Measurements from ENCODE around the gene DNAJC18.

DNAJC18 gene

GRCh38 chr5:139383993-139384590 is 55.2 kb downstream of the DNAJC18 start:
- H3K9me3 ChIP-seq (ENCODE audit: control insufficient read depth, low read length), result no peaks in the 10 kb centered on the region
- no peak overlapping the region for H3K4me3 ChIP-seq (ENCODE audit: low read length)
- H3K27me3 ChIP-seq (replicated peaks; ENCODE audit: control insufficient read depth, insufficient read depth, low read length), result no peaks in the 10 kb centered on the region
- no peaks in the 10 kb centered on the region for H3K36me3 ChIP-seq (ENCODE audit: control insufficient read depth, insufficient read depth, low read length, severe bottlenecking)
- H3K9ac ChIP-seq (ENCODE audit: low read length), result no peak overlapping the region
- H3K4me1 ChIP-seq (ENCODE audit: control insufficient read depth, insufficient read depth, low read length), result peaks cover 32% of the 10 kb centered on the region
- DNase-seq (ENCODE audit: low read depth), result no peak

- Histone ChIP-seq H3K9ac (ENCODE audit: low read length) (no peak within 1 kb of the TSS), H3K9me3 (ENCODE audit: control insufficient read depth, low read length) (no peaks in the 10 kb centered on the region), H3K27me3 (replicated peaks; ENCODE audit: control insufficient read depth, insufficient read depth, low read length) (no peaks in the 10 kb centered on the region), H3K36me3 (ENCODE audit: control insufficient read depth, insufficient read depth, low read length, severe bottlenecking) (no peaks in the 10 kb centered on the region), H3K4me3 (ENCODE audit: low read length) (no peak within 1 kb of the TSS), H3K4me1 (ENCODE audit: control insufficient read depth, insufficient read depth, low read length) (peaks cover 32% of the 10 kb centered on the region)
- DNase-seq (ENCODE audit: low read depth), result peak; percentile 83
Measured at GRCh38 chr5:139383275-139383992, 55.9 kb downstream of the DNAJC18 start, which contains the start of gene SLC23A1. TSS of gene SLC23A1 (minus strand) at chr5:139383297. CDS start at chr5:139383253, 44 bp downstream.

DNA sequence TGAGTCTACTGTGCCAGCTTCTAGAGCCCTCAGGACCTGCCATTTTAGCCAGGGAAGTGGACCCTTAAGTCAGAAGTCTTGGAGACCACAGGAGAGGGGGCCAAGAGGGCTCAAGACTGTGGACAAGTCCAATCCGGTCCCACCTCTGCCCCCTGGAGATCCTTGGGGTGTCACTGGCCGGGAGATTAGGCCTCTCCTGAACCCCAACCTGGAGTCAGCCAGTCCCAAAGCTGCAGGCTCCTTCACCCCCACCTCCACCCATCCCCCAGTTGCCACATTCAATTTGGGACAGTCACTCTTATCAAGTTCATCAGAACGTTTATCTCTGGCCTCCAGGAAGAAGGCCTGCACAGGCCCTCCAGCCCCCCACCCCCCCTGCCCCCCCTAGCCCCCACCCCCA is 56.5 kb downstream of the DNAJC18 start:
- Histone ChIP-seq H3K9me3 (ENCODE audit: control insufficient read depth, low read length) (no peaks in the 10 kb centered on the region), H3K4me3 (ENCODE audit: low read length) (no peak overlapping the region), H3K36me3 (ENCODE audit: control insufficient read depth, insufficient read depth, low read length, severe bottlenecking) (no peaks in the 10 kb centered on the region), H3K9ac (ENCODE audit: low read length) (no peak overlapping the region), H3K4me1 (ENCODE audit: control insufficient read depth, insufficient read depth, low read length) (peaks cover 32% of the 10 kb centered on the region), H3K27me3 (replicated peaks; ENCODE audit: control insufficient read depth, insufficient read depth, low read length) (no peaks in the 10 kb centered on the region)
- DNase-seq (ENCODE audit: low read depth), result no peak

DNA sequence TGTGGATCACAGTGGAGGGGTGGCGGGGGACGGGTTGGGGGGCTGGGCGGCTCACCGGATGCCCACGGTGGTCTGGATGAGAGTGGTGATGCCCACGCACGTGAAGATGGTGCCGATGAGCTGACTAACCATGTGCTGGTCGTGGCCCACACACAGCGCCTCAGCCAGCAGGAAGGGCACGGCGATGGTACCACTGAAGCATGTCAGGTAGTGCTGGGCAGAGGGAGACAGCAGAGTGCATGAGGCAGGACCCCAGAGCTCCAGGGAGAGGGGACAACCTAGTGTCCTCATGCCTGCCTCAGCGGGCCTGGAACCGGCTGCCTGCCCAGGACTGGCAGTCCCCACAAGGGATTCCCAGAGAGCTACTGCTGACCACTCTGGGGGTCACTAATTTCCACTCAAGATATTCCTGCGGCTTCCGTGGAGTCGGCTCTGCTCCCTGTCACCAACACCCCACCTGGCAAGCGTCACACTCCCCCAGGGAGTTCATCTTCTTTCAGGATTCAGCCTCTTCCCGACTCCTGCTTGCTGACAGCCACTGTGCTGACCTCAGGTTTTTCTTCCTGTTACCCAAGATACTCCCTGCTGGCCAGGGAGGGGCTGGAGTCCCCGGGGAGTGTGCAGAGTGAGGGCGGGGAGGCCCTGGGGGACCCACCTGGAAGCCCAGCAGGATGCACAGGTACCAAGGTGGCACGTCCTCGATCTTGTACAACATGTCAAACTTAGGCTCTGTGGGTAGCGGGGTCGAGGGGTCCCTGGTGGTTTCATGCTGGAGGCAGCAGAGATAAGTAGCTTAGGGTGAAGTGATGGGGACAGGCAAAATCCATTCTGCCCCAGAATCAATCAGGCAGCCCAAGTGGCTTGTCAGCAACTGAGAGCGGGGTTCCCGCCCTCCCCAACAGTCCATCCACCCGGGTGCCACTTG is 57.2 kb downstream of the DNAJC18 start:
- no peaks in the 10 kb centered on the region for H3K27me3 ChIP-seq (replicated peaks; ENCODE audit: control insufficient read depth, insufficient read depth, low read length)
- peaks cover 32% of the 10 kb centered on the region for H3K4me1 ChIP-seq (ENCODE audit: control insufficient read depth, insufficient read depth, low read length)
- no peaks in the 10 kb centered on the region for H3K9me3 ChIP-seq (ENCODE audit: control insufficient read depth, low read length)
- no peak overlapping the region for H3K9ac ChIP-seq (ENCODE audit: low read length)
- no peak for DNase-seq (ENCODE audit: low read depth)
- no peaks in the 10 kb centered on the region for H3K36me3 ChIP-seq (ENCODE audit: control insufficient read depth, insufficient read depth, low read length, severe bottlenecking)
- H3K4me3 ChIP-seq (ENCODE audit: low read length), result no peak overlapping the region

- Histone ChIP-seq H3K36me3 (ENCODE audit: control insufficient read depth, insufficient read depth, low read length, severe bottlenecking) (no peaks in the 10 kb centered on the region), H3K27me3 (replicated peaks; ENCODE audit: control insufficient read depth, insufficient read depth, low read length) (no peaks in the 10 kb centered on the region), H3K9ac (ENCODE audit: low read length) (no peak overlapping the region), H3K4me3 (ENCODE audit: low read length) (no peak overlapping the region), H3K9me3 (ENCODE audit: control insufficient read depth, low read length) (no peaks in the 10 kb centered on the region), H3K4me1 (ENCODE audit: control insufficient read depth, insufficient read depth, low read length) (peaks cover 20% of the 10 kb centered on the region)
- DNase-seq (ENCODE audit: low read depth), result no peak
Measured at GRCh38 chr5:139379626-139380449, 59.5 kb downstream of the DNAJC18 start.

DNA sequence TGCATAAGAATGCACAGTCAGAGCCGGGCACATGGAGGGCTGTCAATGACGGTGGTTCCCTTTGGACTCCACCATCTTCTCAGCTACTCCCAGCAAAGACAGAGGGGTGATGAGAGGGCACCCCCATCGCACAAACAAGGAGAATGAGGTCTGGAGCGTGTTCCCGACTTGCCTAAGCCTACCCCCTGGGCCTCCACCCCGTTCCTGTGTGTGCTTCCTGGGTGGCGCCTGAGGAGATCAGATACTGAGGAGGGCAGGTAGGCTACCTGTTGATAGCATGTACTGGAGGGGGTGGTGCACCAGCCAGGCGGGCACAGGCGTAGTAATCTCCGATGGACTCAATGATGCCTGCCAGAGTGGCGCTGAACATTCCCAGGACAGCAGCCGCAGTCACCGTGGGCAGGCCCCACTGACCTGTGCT is 60.4 kb downstream of the DNAJC18 start:
- DNase-seq (ENCODE audit: low read depth), result no peak
- no peaks in the 10 kb centered on the region for H3K9me3 ChIP-seq (ENCODE audit: control insufficient read depth, low read length)
- no peaks in the 10 kb centered on the region for H3K27me3 ChIP-seq (replicated peaks; ENCODE audit: control insufficient read depth, insufficient read depth, low read length)
- H3K4me1 ChIP-seq (ENCODE audit: control insufficient read depth, insufficient read depth, low read length), result peaks cover 12% of the 10 kb centered on the region
- no peak overlapping the region for H3K4me3 ChIP-seq (ENCODE audit: low read length)
- H3K36me3 ChIP-seq (ENCODE audit: control insufficient read depth, insufficient read depth, low read length, severe bottlenecking), result no peaks in the 10 kb centered on the region
- H3K9ac ChIP-seq (ENCODE audit: low read length), result no peak overlapping the region

DNA sequence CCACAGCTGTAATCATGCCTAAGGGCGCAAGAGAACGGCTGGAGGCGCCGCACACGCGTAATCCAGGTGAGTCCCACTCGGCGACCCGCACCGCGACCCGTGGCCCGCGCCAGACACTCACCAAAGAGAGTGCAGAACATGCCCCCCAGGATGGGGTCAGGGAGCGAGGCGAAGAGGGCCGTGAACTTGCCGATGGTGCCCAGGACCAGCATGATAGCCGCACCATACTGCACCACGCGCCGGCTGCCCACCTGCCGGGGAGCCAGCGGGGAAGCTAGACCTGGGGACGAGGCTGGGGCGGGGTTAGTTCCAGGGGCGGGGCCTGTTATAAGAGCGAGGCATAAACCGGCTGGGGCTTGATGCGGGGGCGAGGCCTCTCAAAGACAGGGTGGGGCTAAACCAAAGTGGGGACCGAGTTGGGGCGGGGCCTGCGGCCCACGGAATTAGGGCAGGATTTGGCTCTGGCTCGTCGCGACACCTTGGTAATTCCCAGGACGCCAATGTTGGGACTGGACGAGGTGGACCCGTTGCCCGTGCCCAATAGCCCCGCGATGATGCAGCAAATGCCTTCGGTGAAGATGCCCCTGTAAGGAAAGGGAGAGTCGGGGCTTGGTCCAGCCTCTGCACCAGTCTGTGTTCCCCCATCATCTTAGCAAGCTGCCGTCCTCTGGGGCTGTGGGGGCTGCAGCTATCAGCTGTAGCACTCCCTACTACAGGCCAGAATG is 61.1 kb downstream of the DNAJC18 start:
- peaks cover 12% of the 10 kb centered on the region for H3K4me1 ChIP-seq (ENCODE audit: control insufficient read depth, insufficient read depth, low read length)
- no peak overlapping the region for H3K4me3 ChIP-seq (ENCODE audit: low read length)
- H3K9ac ChIP-seq (ENCODE audit: low read length), result no peak overlapping the region
- peaks cover under 1% of the 10 kb centered on the region for H3K36me3 ChIP-seq (ENCODE audit: control insufficient read depth, insufficient read depth, low read length, severe bottlenecking)
- no peak for DNase-seq (ENCODE audit: low read depth)
- H3K9me3 ChIP-seq (ENCODE audit: control insufficient read depth, low read length), result no peaks in the 10 kb centered on the region
- no peaks in the 10 kb centered on the region for H3K27me3 ChIP-seq (replicated peaks; ENCODE audit: control insufficient read depth, insufficient read depth, low read length)

- no peaks in the 10 kb centered on the region for H3K9me3 ChIP-seq (ENCODE audit: control insufficient read depth, low read length)
- DNase-seq (ENCODE audit: low read depth), result no peak
- no peak overlapping the region for H3K9ac ChIP-seq (ENCODE audit: low read length)
- H3K4me1 ChIP-seq (ENCODE audit: control insufficient read depth, insufficient read depth, low read length), result peaks cover 14% of the 10 kb centered on the region
- H3K4me3 ChIP-seq (ENCODE audit: low read length), result no peak overlapping the region
- H3K27me3 ChIP-seq (replicated peaks; ENCODE audit: control insufficient read depth, insufficient read depth, low read length), result no peaks in the 10 kb centered on the region
- peaks cover 3% of the 10 kb centered on the region for H3K36me3 ChIP-seq (ENCODE audit: control insufficient read depth, insufficient read depth, low read length, severe bottlenecking)
Measured at GRCh38 chr5:139377226-139377625, 62.1 kb downstream of the DNAJC18 start.

GRCh38 chr5:139376364-139376763 is 63.0 kb downstream of the DNAJC18 start:
- Histone ChIP-seq H3K9me3 (ENCODE audit: control insufficient read depth, low read length) (no peaks in the 10 kb centered on the region), H3K4me3 (ENCODE audit: low read length) (no peak overlapping the region), H3K36me3 (ENCODE audit: control insufficient read depth, insufficient read depth, low read length, severe bottlenecking) (peaks cover 9% of the 10 kb centered on the region), H3K4me1 (ENCODE audit: control insufficient read depth, insufficient read depth, low read length) (peaks cover 14% of the 10 kb centered on the region), H3K27me3 (replicated peaks; ENCODE audit: control insufficient read depth, insufficient read depth, low read length) (no peaks in the 10 kb centered on the region), H3K9ac (ENCODE audit: low read length) (no peak overlapping the region)
- no peak for DNase-seq (ENCODE audit: low read depth)

DNA sequence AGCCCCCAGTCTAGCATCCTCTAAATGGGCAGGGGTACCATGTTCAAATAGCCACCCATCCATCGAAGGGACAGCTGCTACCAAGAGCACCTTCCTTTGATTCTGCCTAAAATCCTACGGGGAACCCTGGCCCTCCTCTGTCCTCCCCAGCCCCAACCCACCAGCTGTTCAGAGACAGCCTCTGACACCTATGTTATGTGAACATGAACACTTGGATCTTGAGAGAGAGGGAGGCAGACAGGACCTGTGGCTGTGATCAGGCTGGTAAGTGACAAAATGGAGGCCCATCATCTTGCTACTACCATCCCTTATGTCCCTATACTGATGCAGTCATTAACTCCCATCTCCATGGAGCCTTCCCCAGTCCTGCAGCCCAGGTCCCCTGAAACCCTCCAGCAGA is 64.4 kb downstream of the DNAJC18 start:
- Histone ChIP-seq H3K9ac (ENCODE audit: low read length) (no peak overlapping the region), H3K9me3 (ENCODE audit: control insufficient read depth, low read length) (no peaks in the 10 kb centered on the region), H3K4me3 (ENCODE audit: low read length) (no peak overlapping the region), H3K27me3 (replicated peaks; ENCODE audit: control insufficient read depth, insufficient read depth, low read length) (no peaks in the 10 kb centered on the region), H3K4me1 (ENCODE audit: control insufficient read depth, insufficient read depth, low read length) (peaks cover 14% of the 10 kb centered on the region), H3K36me3 (ENCODE audit: control insufficient read depth, insufficient read depth, low read length, severe bottlenecking) (peaks cover 13% of the 10 kb centered on the region)
- no peak for DNase-seq (ENCODE audit: low read depth)
